A673 (cell line): ENCODE results near the gene PRRC2A. TPM values are rescaled to one million over a fixed set of nuclear protein-coding genes. Genes with fewer than 3 reads are reported as not detected.
A peak's percentile ranks its signal among the peaks of the same experiment; 100 is the strongest.

Experiments used
- BruUV-seq: library from RNA; stranded (reverse); fragments of 400-500 nt; replicated peaks from 2 replicates; lab custom pipeline; 2021; lab: Mats Ljungman, UMichigan
- CTCF ChIA-PET: fragments of 300-600 bp; sonication (Branson Sonifier 250); formaldehyde crosslinking; loops from one replicate; lab custom pipeline; 2022; ENCODE audit warnings: antibody characterized with exemption; lab: Charles Lee
- POLR2A ChIA-PET: fragments of 300-600 bp; sonication (Branson Sonifier 250); formaldehyde crosslinking; loops from one replicate; lab custom pipeline; 2022; ENCODE audit warnings: antibody characterized with exemption; ENCODE audit not compliant: low non-redundant PET; lab: Charles Lee
- DNase-seq: peaks from one replicate; pipeline ENCODE4 v3.0.0-alpha.2; 2015; ENCODE audit warnings: low spot score
- H3K27ac ChIP-seq: fragments of 200-600 bp; sonication (generic); 2 replicates; pipeline ENCODE4 v1.5.1; 2016; ENCODE audit warnings: mixed run types, low read depth, mild to moderate bottlenecking, mixed read lengths, antibody characterized with exemption, low read length; ENCODE audit not compliant: poor library complexity, severe bottlenecking
- H3K27me3 ChIP-seq: fragments of 200-600 bp; sonication (generic); replicated peaks from 2 replicates; pipeline ENCODE4 v1.6.1; 2017; ENCODE audit warnings: mixed run types, low read depth, mild to moderate bottlenecking, mixed read lengths, antibody characterized with exemption, low read length; ENCODE audit not compliant: insufficient read depth, poor library complexity
- H3K36me3 ChIP-seq: fragments of 200-600 bp; sonication (generic); 2 replicates; pipeline ENCODE4 v1.6.1; 2016; ENCODE audit warnings: mixed run types, mild to moderate bottlenecking, mixed read lengths, antibody characterized with exemption, low read length; ENCODE audit not compliant: insufficient read depth, poor library complexity, severe bottlenecking
- H3K4me1 ChIP-seq: fragments of 200-600 bp; sonication (generic); 2 replicates; pipeline ENCODE4 v1.6.1; 2017; ENCODE audit warnings: mixed run types, mild to moderate bottlenecking, mixed read lengths, antibody characterized with exemption, low read length; ENCODE audit not compliant: insufficient read depth, poor library complexity, severe bottlenecking
- H3K4me3 ChIP-seq: fragments of 200-600 bp; sonication (generic); 2 replicates; pipeline ENCODE4 v1.5.1; 2016; ENCODE audit warnings: low read depth, mixed run types, mild to moderate bottlenecking, mixed read lengths, low read length; ENCODE audit not compliant: poor library complexity, severe bottlenecking
- H3K9me3 ChIP-seq: fragments of 200-600 bp; sonication (generic); 2 replicates; pipeline ENCODE4 v1.6.1; 2016; ENCODE audit warnings: mixed run types, low read depth, mild to moderate bottlenecking, mixed read lengths, antibody characterized with exemption, low read length; ENCODE audit not compliant: poor library complexity, severe bottlenecking
- EZH2 ChIP-seq: fragments of 200-600 bp; sonication (generic); IDR thresholded peaks from 2 replicates; pipeline ENCODE4 v1.6.1; 2017; ENCODE audit warnings: borderline replicate concordance, low read depth, mild to moderate bottlenecking, mixed read lengths, antibody characterized with exemption, low read length; ENCODE audit not compliant: poor library complexity, severe bottlenecking
- intact Hi-C: fragments of 100-400 bp; cut with micrococcal nuclease; formaldehyde crosslinking; loops from one replicate; pipeline ENCODE4 v1.10.0; 2022; ENCODE audit not compliant: unreplicated experiment
- total RNA-seq: library from RNA; stranded (reverse); gene quantifications from 2 replicates; pipeline ENCODE4 v1.2.3, GENCODE V29; 2021
- TF ChIP-seq, protein P1 (sequence below): fragments of 300-800, 200-600 bp; sonication (generic); conservative IDR thresholded peaks from 2 replicates; pipeline ENCODE4 v1.5.1; 2017; ENCODE audit warnings: low read depth, mild to moderate bottlenecking, antibody characterized with exemption, low read length, moderate library complexity, mixed read lengths

PRRC2A gene
- total RNA-seq, 1 experiment from 2014 or later = 289 TPM

DNA sequence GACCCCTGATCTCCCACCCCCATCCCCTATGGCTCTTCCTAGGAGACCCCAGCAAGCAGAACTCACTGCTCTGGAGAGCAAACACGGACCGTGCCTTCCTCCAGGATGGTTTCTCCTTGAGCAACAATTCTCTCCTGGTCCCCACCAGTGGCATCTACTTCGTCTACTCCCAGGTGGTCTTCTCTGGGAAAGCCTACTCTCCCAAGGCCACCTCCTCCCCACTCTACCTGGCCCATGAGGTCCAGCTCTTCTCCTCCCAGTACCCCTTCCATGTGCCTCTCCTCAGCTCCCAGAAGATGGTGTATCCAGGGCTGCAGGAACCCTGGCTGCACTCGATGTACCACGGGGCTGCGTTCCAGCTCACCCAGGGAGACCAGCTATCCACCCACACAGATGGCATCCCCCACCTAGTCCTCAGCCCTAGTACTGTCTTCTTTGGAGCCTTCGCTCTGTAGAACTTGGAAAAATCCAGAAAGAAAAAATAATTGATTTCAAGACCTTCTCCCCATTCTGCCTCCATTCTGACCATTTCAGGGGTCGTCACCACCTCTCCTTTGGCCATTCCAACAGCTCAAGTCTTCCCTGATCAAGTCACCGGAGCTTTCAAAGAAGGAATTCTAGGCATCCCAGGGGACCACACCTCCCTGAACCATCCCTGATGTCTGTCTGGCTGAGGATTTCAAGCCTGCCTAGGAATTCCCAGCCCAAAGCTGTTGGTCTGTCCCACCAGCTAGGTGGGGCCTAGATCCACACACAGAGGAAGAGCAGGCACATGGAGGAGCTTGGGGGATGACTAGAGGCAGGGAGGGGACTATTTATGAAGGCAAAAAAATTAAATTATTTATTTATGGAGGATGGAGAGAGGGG, 47.0 kb upstream of the PRRC2A start:
- ChIA-PET POLR2A (no interaction called here), CTCF (no interaction called here)
- DNase-seq = no peak
- H3K27ac ChIP-seq = no peak overlapping the region
- peaks cover 5% of the 10 kb centered on the region for H3K4me1 ChIP-seq
- H3K36me3 ChIP-seq = no peaks in the 10 kb centered on the region
- no peaks in the 10 kb centered on the region for H3K9me3 ChIP-seq
- intact Hi-C loops = no loop called here
- no TSS peak for BruUV-seq
- TF ChIP-seq, protein P1, sequence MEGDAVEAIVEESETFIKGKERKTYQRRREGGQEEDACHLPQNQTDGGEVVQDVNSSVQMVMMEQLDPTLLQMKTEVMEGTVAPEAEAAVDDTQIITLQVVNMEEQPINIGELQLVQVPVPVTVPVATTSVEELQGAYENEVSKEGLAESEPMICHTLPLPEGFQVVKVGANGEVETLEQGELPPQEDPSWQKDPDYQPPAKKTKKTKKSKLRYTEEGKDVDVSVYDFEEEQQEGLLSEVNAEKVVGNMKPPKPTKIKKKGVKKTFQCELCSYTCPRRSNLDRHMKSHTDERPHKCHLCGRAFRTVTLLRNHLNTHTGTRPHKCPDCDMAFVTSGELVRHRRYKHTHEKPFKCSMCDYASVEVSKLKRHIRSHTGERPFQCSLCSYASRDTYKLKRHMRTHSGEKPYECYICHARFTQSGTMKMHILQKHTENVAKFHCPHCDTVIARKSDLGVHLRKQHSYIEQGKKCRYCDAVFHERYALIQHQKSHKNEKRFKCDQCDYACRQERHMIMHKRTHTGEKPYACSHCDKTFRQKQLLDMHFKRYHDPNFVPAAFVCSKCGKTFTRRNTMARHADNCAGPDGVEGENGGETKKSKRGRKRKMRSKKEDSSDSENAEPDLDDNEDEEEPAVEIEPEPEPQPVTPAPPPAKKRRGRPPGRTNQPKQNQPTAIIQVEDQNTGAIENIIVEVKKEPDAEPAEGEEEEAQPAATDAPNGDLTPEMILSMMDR = no peak
- no peak for TF ChIP-seq EZH2
- no peaks in the 10 kb centered on the region for H3K27me3 ChIP-seq
- H3K4me3 ChIP-seq = no peak overlapping the region

DNA sequence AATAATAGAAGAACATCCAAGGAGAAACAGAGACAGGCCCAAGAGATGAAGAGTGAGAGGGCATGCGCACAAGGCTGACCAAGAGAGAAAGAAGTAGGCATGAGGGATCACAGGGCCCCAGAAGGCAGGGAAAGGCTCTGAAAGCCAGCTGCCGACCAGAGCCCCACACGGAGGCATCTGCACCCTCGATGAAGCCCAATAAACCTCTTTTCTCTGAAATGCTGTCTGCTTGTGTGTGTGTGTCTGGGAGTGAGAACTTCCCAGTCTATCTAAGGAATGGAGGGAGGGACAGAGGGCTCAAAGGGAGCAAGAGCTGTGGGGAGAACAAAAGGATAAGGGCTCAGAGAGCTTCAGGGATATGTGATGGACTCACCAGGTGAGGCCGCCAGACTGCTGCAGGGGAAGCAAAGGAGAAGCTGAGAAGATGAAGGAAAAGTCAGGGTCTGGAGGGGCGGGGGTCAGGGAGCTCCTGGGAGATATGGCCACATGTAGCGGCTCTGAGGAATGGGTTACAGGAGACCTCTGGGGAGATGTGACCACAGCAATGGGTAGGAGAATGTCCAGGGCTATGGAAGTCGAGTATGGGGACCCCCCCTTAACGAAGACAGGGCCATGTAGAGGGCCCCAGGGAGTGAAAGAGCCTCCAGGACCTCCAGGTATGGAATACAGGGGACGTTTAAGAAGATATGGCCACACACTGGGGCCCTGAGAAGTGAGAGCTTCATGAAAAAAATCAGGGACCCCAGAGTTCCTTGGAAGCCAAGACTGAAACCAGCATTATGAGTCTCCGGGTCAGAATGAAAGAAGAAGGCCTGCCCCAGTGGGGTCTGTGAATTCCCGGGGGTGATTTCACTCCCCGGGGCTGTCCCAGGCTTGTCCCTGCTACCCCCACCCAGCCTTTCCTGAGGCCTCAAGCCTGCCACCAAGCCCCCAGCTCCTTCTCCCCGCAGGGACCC, 46.1 kb upstream of the PRRC2A start:
- H3K4me1 ChIP-seq = peaks cover 5% of the 10 kb centered on the region
- H3K27ac ChIP-seq = no peak overlapping the region
- ChIA-PET POLR2A (no interaction called here), CTCF (no interaction called here)
- TF ChIP-seq EZH2 = no peak
- TF ChIP-seq, protein P1 = no peak
- DNase-seq = no peak
- no peak overlapping the region for H3K4me3 ChIP-seq
- no peaks in the 10 kb centered on the region for H3K36me3 ChIP-seq
- no TSS peak for BruUV-seq
- no peaks in the 10 kb centered on the region for H3K27me3 ChIP-seq
- intact Hi-C loops = no loop called here
- no peaks in the 10 kb centered on the region for H3K9me3 ChIP-seq

DNA sequence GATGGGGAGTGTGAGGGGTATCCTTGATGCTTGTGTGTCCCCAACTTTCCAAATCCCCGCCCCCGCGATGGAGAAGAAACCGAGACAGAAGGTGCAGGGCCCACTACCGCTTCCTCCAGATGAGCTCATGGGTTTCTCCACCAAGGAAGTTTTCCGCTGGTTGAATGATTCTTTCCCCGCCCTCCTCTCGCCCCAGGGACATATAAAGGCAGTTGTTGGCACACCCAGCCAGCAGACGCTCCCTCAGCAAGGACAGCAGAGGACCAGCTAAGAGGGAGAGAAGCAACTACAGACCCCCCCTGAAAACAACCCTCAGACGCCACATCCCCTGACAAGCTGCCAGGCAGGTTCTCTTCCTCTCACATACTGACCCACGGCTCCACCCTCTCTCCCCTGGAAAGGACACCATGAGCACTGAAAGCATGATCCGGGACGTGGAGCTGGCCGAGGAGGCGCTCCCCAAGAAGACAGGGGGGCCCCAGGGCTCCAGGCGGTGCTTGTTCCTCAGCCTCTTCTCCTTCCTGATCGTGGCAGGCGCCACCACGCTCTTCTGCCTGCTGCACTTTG, 45.1 kb upstream of the PRRC2A start, which contains the start of gene TNF:
Gene TNF (plus strand): TSS at position 231 of the 567 bp plus-strand sequence. CDS start 177 bp downstream, at position 408.
- intact Hi-C loops = no loop called here
- no peaks in the 10 kb centered on the region for H3K27me3 ChIP-seq
- H3K4me3 ChIP-seq = no peak within 1 kb of the TSS
- TF ChIP-seq EZH2 = no peak
- TF ChIP-seq, protein P1 = no peak
- H3K36me3 ChIP-seq = no peaks in the 10 kb centered on the region
- H3K9me3 ChIP-seq = no peaks in the 10 kb centered on the region
- ChIA-PET POLR2A (no interaction called here), CTCF (no interaction called here)
- H3K27ac ChIP-seq = no peak within 1 kb of the TSS
- peak; percentile 44 for DNase-seq
- BruUV-seq = no TSS peak
- peaks cover 5% of the 10 kb centered on the region for H3K4me1 ChIP-seq
